HepG2 (cell line): ENCODE data around the gene PITX3. TPM values are rescaled to one million over a fixed set of nuclear protein-coding genes. Genes with fewer than 3 reads are reported as not detected.
A peak's percentile ranks its signal among the peaks of the same experiment; 100 is the strongest.

ENCODE experiments used
- NR1H2 ChIP-seq: sonication (generic); formaldehyde crosslinking; IDR thresholded peaks from 2 replicates; pipeline ENCODE4 v1.8.1; 2022; ENCODE audit warnings: low read depth, missing genetic modification reagents, borderline replicate concordance
- PHF21A ChIP-seq: sonication (generic); formaldehyde crosslinking; IDR thresholded peaks from 2 replicates; pipeline ENCODE4 v1.5.0; 2020; ENCODE audit warnings: mild to moderate bottlenecking, missing genetic modification reagents
- RAD21 ChIP-seq: fragments of 450-650 bp; formaldehyde crosslinking; IDR thresholded peaks from 2 replicates; pipeline ENCODE4 v1.5.0; 2020; ENCODE audit warnings: mild to moderate bottlenecking
- SMYD3 ChIP-seq: sonication (generic); formaldehyde crosslinking; IDR thresholded peaks from 2 replicates; pipeline ENCODE4 v1.8.1; 2023; ENCODE audit warnings: mild to moderate bottlenecking, missing genetic modification reagents
- TARDBP ChIP-seq: sonication (generic); formaldehyde crosslinking; IDR thresholded peaks from 2 replicates; pipeline ENCODE4 v1.8.0; 2022; ENCODE audit warnings: mild to moderate bottlenecking, missing genetic modification reagents
- ZFY ChIP-seq: sonication (generic); formaldehyde crosslinking; IDR thresholded peaks from 2 replicates; pipeline ENCODE4 v1.4.0; 2020; ENCODE audit warnings: missing genetic modification reagents
- ZNF83 ChIP-seq: sonication (generic); formaldehyde crosslinking; IDR thresholded peaks from 2 replicates; pipeline ENCODE4 v1.4.0; 2020; ENCODE audit warnings: missing genetic modification reagents, mild to moderate bottlenecking, borderline replicate concordance
- ZNF891 ChIP-seq: sonication (generic); formaldehyde crosslinking; IDR thresholded peaks from 2 replicates; pipeline ENCODE4 v1.5.0; 2020; ENCODE audit warnings: mild to moderate bottlenecking, missing genetic modification reagents
- polyA plus RNA-seq, 8 experiments: library from polyadenylated mRNA; depleted of rRNA in 3 of 8; stranded (reverse) in 7 of 8; unstranded in 1 of 8; fragments of >200 nt; fragmentation: Illumina TruSeq in 4 of 8; extraction: Trizol in 4 of 8; gene quantifications; 2 replicates each; pipeline versions ENCODE4 v1.2.1 to v1.2.3, GENCODE V29; 2011 to 2016; ENCODE audit warnings: low read depth in 4 of 8, missing spikeins in 1 of 8, mixed read lengths in 1 of 8; ENCODE audit not compliant: insufficient read depth in 1 of 8
- total RNA-seq, 5 experiments: library from RNA; depleted of rRNA; stranded (reverse); fragments of >200 nt; fragmentation: Illumina TruSeq; extraction: Trizol; gene quantifications; 2 replicates each; pipeline ENCODE4 v1.2.3, GENCODE V29; 2016; ENCODE audit warnings: low read depth in 1 of 5
- TF ChIP-seq, protein P1 (sequence below): sonication (generic); formaldehyde crosslinking; IDR thresholded peaks from 2 replicates; pipeline ENCODE4 v1.5.1; 2020; ENCODE audit warnings: mild to moderate bottlenecking, missing genetic modification reagents, moderate library complexity
- TF ChIP-seq, protein P2 (sequence below): sonication (generic); formaldehyde crosslinking; IDR thresholded peaks from 2 replicates; pipeline ENCODE4 v1.4.0; 2020; ENCODE audit warnings: low read depth, mild to moderate bottlenecking, missing genetic modification reagents
- TF ChIP-seq, protein P3 (sequence below): sonication (generic); formaldehyde crosslinking; IDR thresholded peaks from 2 replicates; pipeline ENCODE4 v1.4.0; 2020; ENCODE audit warnings: mild to moderate bottlenecking, missing genetic modification reagents
- TF ChIP-seq, protein P4 (sequence below): sonication (generic); formaldehyde crosslinking; IDR thresholded peaks from 2 replicates; pipeline ENCODE4 v1.5.1; 2020; ENCODE audit warnings: missing genetic modification reagents, mild to moderate bottlenecking, borderline replicate concordance
- TF ChIP-seq, protein P5 (sequence below): sonication (generic); formaldehyde crosslinking; IDR thresholded peaks from 2 replicates; pipeline ENCODE4 v1.5.0; 2020; ENCODE audit warnings: mild to moderate bottlenecking, missing genetic modification reagents
- TF ChIP-seq, protein P6 (sequence below): sonication (generic); formaldehyde crosslinking; IDR thresholded peaks from 2 replicates; pipeline ENCODE4 v1.4.0; 2020; ENCODE audit warnings: missing genetic modification reagents, borderline replicate concordance

Gene PITX3
- total and polyA plus RNA-seq, 2 of the 13 experiments (the other 11 are each of a cell fraction or from before 2014, with no cell fraction given) = not detected

DNA sequence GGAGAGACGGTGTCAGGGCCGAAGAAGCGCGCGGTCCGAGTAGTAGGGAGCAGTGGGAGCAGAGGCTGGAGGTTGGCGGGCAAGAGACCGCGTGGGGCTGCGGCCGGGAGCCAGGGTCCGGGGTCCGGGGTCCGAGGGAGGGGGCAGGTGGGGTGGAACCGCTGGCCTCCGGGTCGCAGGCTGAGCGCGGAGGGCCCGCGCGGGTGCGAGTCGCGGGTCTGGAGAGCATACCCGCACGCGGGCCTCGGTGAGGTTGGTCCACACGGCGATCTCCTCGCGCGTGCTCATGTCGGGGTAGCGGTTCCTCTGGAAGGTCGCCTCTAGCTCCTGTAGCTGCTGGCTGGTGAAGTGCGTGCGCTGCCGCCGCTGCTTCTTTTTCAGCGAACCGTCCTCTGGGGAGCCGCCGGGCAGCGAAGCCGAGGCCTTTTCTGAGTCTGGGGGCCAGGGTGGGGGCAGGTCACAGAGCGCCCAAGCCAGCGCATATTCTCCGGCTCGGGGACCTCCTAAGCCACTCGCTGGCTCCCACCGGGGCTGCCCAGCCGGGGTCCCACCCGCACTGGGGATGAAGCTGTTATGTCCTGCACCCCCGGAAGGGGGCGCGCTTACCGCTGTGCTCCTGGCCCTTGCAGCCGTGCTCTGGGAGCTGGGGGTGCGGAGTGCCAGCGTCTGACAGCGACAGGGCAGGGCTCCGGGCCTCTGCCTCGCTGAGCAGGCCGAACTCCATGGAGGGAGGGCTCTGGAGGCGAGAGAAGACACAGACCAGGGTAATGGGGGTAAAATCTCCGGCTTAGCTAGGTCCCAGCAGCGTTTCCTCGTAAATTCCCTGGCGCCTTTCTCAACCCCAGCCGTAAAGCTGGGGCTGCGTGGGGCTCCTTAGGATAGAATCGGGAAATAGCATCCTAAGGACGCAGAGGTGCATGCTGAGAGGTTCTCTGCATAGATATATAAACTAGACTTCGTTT lies 9.7 kb downstream of the PITX3 start (continued):
- TF ChIP-seq, protein P1, sequence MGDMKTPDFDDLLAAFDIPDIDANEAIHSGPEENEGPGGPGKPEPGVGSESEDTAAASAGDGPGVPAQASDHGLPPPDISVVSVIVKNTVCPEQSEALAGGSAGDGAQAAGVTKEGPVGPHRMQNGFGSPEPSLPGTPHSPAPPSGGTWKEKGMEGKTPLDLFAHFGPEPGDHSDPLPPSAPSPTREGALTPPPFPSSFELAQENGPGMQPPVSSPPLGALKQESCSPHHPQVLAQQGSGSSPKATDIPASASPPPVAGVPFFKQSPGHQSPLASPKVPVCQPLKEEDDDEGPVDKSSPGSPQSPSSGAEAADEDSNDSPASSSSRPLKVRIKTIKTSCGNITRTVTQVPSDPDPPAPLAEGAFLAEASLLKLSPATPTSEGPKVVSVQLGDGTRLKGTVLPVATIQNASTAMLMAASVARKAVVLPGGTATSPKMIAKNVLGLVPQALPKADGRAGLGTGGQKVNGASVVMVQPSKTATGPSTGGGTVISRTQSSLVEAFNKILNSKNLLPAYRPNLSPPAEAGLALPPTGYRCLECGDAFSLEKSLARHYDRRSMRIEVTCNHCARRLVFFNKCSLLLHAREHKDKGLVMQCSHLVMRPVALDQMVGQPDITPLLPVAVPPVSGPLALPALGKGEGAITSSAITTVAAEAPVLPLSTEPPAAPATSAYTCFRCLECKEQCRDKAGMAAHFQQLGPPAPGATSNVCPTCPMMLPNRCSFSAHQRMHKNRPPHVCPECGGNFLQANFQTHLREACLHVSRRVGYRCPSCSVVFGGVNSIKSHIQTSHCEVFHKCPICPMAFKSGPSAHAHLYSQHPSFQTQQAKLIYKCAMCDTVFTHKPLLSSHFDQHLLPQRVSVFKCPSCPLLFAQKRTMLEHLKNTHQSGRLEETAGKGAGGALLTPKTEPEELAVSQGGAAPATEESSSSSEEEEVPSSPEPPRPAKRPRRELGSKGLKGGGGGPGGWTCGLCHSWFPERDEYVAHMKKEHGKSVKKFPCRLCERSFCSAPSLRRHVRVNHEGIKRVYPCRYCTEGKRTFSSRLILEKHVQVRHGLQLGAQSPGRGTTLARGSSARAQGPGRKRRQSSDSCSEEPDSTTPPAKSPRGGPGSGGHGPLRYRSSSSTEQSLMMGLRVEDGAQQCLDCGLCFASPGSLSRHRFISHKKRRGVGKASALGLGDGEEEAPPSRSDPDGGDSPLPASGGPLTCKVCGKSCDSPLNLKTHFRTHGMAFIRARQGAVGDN = peak; percentile 41; the same call in 1 of the 2 replicates
- TF ChIP-seq NR1H2 (CRISPR knock-in tag) (no peak), SMYD3 (CRISPR knock-in tag) (no peak), TARDBP (no peak), ZNF83 (CRISPR knock-in tag) (no peak), PHF21A (CRISPR knock-in tag) (no peak), ZFY (CRISPR knock-in tag) (peak; percentile 29), ZNF891 (no peak; the same call in 1 of the 2 replicates), RAD21 (CRISPR knock-in tag) (peak; percentile 78)
- TF ChIP-seq, protein P2, sequence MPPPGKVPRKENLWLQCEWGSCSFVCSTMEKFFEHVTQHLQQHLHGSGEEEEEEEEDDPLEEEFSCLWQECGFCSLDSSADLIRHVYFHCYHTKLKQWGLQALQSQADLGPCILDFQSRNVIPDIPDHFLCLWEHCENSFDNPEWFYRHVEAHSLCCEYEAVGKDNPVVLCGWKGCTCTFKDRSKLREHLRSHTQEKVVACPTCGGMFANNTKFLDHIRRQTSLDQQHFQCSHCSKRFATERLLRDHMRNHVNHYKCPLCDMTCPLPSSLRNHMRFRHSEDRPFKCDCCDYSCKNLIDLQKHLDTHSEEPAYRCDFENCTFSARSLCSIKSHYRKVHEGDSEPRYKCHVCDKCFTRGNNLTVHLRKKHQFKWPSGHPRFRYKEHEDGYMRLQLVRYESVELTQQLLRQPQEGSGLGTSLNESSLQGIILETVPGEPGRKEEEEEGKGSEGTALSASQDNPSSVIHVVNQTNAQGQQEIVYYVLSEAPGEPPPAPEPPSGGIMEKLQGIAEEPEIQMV (CRISPR knock-in tag) = no peak
- TF ChIP-seq, protein P3, sequence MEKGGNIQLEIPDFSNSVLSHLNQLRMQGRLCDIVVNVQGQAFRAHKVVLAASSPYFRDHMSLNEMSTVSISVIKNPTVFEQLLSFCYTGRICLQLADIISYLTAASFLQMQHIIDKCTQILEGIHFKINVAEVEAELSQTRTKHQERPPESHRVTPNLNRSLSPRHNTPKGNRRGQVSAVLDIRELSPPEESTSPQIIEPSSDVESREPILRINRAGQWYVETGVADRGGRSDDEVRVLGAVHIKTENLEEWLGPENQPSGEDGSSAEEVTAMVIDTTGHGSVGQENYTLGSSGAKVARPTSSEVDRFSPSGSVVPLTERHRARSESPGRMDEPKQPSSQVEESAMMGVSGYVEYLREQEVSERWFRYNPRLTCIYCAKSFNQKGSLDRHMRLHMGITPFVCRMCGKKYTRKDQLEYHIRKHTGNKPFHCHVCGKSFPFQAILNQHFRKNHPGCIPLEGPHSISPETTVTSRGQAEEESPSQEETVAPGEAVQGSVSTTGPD = no peak
- TF ChIP-seq, protein P4, sequence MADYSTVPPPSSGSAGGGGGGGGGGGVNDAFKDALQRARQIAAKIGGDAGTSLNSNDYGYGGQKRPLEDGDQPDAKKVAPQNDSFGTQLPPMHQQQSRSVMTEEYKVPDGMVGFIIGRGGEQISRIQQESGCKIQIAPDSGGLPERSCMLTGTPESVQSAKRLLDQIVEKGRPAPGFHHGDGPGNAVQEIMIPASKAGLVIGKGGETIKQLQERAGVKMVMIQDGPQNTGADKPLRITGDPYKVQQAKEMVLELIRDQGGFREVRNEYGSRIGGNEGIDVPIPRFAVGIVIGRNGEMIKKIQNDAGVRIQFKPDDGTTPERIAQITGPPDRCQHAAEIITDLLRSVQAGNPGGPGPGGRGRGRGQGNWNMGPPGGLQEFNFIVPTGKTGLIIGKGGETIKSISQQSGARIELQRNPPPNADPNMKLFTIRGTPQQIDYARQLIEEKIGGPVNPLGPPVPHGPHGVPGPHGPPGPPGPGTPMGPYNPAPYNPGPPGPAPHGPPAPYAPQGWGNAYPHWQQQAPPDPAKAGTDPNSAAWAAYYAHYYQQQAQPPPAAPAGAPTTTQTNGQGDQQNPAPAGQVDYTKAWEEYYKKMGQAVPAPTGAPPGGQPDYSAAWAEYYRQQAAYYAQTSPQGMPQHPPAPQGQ (CRISPR knock-in tag) = no peak
- TF ChIP-seq, protein P5, sequence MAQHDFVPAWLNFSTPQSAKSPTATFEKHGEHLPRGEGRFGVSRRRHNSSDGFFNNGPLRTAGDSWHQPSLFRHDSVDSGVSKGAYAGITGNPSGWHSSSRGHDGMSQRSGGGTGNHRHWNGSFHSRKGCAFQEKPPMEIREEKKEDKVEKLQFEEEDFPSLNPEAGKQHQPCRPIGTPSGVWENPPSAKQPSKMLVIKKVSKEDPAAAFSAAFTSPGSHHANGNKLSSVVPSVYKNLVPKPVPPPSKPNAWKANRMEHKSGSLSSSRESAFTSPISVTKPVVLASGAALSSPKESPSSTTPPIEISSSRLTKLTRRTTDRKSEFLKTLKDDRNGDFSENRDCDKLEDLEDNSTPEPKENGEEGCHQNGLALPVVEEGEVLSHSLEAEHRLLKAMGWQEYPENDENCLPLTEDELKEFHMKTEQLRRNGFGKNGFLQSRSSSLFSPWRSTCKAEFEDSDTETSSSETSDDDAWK (CRISPR knock-in tag) = no peak
- TF ChIP-seq, protein P6, sequence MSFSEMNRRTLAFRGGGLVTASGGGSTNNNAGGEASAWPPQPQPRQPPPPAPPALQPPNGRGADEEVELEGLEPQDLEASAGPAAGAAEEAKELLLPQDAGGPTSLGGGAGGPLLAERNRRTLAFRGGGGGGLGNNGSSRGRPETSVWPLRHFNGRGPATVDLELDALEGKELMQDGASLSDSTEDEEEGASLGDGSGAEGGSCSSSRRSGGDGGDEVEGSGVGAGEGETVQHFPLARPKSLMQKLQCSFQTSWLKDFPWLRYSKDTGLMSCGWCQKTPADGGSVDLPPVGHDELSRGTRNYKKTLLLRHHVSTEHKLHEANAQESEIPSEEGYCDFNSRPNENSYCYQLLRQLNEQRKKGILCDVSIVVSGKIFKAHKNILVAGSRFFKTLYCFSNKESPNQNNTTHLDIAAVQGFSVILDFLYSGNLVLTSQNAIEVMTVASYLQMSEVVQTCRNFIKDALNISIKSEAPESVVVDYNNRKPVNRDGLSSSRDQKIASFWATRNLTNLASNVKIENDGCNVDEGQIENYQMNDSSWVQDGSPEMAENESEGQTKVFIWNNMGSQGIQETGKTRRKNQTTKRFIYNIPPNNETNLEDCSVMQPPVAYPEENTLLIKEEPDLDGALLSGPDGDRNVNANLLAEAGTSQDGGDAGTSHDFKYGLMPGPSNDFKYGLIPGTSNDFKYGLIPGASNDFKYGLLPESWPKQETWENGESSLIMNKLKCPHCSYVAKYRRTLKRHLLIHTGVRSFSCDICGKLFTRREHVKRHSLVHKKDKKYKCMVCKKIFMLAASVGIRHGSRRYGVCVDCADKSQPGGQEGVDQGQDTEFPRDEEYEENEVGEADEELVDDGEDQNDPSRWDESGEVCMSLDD (CRISPR knock-in tag) = no peak
